OCI-LY1 (cell line): ENCODE data around the gene DGKG.

Experiments used
- EZH2 ChIP-seq: fragments of 200-600 bp; sonication (generic), shearing (Covaris generic); IDR thresholded peaks from 2 replicates; pipeline ENCODE4 v1.8.0; 2017; ENCODE audit warnings: borderline replicate concordance, mixed run types, mild to moderate bottlenecking, antibody characterized with exemption, low read length, moderate library complexity, mixed read lengths
- TF ChIP-seq, protein P1 (sequence below): fragments of 200-600 bp; sonication (generic), shearing (Covaris generic); IDR thresholded peaks from 2 replicates; pipeline ENCODE4 v1.5.1; 2017; ENCODE audit warnings: mild to moderate bottlenecking, antibody characterized with exemption, low read length, moderate library complexity, mixed read lengths

DNA sequence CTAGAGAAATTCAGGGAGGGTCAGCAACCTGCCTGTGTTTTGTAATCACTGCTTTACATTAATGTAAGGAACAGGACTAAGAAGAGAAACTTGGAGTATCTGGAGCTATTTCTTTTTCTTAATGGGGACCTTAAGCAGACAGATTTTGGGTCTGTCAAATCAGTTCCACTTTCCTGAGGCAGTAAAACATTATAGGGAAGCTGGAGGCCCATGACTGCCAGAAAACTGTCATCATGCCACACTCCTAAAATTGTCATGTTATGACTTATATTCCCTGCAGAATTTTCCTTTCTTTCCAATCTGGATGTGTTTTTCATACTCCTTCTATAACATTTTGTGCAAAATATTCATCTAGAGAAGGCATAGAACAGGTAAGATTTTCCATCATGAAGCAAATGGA is 28.8 kb downstream of the DGKG start:
- TF ChIP-seq, protein P1, sequence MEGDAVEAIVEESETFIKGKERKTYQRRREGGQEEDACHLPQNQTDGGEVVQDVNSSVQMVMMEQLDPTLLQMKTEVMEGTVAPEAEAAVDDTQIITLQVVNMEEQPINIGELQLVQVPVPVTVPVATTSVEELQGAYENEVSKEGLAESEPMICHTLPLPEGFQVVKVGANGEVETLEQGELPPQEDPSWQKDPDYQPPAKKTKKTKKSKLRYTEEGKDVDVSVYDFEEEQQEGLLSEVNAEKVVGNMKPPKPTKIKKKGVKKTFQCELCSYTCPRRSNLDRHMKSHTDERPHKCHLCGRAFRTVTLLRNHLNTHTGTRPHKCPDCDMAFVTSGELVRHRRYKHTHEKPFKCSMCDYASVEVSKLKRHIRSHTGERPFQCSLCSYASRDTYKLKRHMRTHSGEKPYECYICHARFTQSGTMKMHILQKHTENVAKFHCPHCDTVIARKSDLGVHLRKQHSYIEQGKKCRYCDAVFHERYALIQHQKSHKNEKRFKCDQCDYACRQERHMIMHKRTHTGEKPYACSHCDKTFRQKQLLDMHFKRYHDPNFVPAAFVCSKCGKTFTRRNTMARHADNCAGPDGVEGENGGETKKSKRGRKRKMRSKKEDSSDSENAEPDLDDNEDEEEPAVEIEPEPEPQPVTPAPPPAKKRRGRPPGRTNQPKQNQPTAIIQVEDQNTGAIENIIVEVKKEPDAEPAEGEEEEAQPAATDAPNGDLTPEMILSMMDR, result no peak
- no peak for TF ChIP-seq EZH2
